Measurements from ENCODE around the gene THTPA.

The THTPA gene

DNA sequence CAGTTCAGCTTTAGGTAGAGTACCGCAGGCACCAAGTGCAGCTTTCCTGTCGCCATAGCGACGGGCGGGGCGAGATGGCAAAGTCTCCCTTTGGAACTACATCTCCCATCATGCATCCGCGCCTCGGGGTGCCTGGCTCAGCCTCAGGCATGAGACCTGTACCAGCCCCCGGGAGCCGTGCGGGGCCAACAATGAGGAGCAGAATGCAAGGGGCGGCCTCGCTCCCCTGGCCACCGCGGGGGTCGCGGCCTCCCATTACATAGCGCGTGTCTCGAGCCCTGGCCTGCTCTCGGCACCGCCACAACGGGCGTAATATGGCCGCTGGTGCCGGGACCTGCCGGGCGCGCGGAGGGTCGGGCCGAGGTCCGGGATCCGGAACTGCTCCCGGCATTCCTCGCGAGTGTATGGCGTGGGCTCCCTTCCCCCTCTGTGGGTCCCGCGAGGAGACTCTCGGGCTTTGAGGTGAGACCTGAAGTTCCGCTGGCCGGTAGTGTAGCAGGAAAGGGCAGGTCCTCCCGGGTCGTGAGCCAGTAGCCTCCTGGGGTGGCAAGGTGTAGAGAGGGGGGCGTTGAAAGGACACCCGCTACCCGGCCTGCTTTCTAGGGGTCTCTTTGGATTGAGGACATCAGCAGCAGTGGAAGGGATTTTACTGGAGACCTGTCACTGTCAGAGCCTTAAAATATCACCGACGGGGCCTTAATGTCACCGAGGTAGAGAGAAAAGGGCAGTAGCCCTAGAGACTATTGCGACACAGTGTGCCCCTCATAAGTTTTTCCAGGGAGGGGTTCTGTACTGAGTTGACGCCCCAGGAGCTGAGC lies at the start of gene THTPA:
TSS of gene THTPA (plus strand) at position 390 of the 818 bp plus-strand sequence. CDS start 487 bp downstream, outside the sequence.
- DNase-seq (ENCODE audit: low read depth in 2 of 2) = peak; percentile 79

- DNase-seq (ENCODE audit: low read depth in 2 of 2) = no peak
These were observed 43.9 kb upstream of the THTPA start for GRCh38 chr14:23512156-23512555.

GRCh38 chr14:23513005-23513817 lies 42.9 kb upstream of the THTPA start:
- DNase-seq (ENCODE audit: low read depth in 2 of 2) = no peak

DNA sequence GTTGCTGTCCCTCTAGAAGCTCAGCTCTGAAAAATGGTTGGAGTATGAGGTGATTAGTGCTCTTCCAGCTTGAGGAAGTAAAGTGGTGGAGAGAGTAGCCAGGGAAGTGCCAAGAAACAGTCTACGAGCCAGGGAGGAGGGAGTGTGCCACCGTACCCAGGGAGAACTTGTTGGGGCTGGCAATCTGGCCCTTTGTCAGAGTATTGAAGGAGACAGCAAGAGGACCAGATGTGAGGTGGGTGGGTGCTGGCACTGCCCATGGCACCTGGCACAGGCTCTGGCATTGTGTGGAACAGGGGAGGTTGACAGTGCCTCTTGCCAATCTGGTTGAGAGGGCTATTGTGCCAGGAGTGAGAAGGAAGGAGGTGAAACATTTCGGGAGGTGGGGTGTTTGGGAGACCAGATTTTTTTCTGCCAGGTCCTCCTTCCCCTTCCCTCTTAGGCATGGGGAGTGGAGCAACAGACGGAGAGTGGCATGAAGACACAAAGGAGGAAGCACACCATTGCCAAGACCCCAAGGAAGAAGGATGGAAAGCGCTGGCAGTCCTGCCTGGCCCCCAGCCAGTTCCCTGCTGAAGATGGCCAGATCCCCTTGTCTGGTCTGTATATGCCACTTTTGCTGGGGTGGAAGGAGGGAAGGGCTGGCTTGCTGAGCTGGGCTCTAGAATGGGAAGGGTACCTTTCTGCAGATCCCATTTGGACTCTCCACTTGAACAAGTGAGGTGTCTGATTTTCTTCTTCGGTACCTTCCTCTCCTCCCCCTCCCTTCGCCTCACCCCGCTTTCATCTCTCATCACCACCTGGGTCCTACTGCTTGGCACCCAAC lies 42.0 kb upstream of the THTPA start:
- no peak for DNase-seq (ENCODE audit: low read depth in 2 of 2)

GRCh38 chr14:23514644-23514957 lies 41.5 kb upstream of the THTPA start:
- no peak for DNase-seq (ENCODE audit: low read depth in 2 of 2)

DNA sequence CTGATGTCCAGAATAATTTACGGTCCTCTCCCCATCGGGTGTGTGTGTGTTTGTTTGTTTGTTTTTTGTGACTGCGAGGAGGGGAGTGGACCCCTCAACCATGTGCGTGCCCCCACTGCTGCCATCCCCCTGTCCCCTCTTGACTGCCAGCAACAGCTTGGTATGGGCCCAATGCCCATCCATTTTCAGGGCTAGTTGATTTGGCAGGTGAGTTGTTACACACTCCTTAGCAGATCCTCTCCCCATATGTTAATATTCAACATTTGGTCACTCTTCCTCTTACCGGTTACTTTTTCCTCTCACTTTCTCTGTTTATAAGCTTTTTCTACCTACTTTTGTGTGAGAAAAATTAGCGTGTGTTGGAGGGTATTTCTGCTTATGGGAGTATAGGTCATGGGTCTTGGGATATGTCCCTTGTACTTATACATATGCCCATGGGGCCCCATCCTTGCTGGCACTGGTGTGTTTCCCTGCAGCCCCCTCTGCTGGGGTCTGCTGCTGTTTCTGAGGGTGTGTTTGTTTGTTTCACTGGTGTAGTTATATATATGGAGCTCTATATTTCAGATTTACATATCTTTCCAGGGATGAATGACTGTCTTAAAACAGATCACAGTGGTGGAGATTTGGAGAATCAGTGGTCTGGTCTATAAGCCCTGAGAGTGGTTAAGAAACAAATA lies 38.3 kb upstream of the THTPA start:
- DNase-seq (ENCODE audit: low read depth in 2 of 2) = no peak

GRCh38 chr14:23518709-23519108 lies 37.4 kb upstream of the THTPA start:
- DNase-seq (ENCODE audit: low read depth in 2 of 2) = no peak

GRCh38 chr14:23520899-23521533 lies 35.1 kb upstream of the THTPA start:
- DNase-seq (ENCODE audit: low read depth in 2 of 2) = no peak

DNA sequence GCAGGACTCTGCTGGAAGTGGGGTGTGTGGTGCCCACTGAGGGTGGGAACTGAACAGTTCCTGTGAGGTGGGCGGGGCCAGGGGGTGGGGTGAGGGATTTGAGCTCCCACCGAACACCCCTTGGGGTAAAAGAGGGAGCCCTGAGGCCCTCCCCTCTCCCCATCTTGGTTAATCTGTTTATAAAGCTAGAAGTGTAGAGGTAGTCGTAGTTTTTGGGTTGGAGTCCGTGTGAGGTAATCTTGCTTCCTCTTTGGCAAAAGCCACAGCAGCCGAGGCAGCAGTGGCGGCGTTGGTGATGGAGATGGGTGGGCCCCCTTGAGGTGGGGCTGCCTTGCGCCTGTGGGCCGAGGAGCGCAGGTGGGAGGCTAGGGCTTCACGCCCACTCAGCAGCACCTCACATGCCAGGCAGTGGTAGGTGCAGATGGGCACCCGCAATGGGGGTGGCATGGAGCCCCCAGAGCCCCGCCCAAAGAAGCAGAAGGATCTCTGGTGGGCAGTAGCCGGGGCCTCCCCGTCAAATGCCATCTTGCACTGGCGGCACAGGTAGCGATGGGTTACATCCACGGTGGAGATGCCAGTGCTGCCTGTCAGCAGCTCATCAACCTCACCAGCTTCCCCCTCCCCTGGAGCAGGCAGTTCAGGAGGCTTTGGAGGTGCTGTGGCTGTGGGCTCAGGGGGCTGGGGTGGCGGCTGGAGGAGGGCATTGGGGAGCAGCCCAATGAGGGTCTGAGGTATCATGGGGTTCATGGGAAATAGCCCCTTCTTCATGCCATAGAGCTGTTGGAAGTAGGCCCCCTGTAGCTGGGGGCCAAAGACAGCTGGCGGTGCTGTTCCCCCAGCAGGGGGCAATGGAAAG lies 34.1 kb upstream of the THTPA start:
- DNase-seq (ENCODE audit: low read depth in 2 of 2) = no peak

GRCh38 chr14:23522643-23523198 lies 33.4 kb upstream of the THTPA start:
- DNase-seq (ENCODE audit: low read depth in 2 of 2) = no peak

DNA sequence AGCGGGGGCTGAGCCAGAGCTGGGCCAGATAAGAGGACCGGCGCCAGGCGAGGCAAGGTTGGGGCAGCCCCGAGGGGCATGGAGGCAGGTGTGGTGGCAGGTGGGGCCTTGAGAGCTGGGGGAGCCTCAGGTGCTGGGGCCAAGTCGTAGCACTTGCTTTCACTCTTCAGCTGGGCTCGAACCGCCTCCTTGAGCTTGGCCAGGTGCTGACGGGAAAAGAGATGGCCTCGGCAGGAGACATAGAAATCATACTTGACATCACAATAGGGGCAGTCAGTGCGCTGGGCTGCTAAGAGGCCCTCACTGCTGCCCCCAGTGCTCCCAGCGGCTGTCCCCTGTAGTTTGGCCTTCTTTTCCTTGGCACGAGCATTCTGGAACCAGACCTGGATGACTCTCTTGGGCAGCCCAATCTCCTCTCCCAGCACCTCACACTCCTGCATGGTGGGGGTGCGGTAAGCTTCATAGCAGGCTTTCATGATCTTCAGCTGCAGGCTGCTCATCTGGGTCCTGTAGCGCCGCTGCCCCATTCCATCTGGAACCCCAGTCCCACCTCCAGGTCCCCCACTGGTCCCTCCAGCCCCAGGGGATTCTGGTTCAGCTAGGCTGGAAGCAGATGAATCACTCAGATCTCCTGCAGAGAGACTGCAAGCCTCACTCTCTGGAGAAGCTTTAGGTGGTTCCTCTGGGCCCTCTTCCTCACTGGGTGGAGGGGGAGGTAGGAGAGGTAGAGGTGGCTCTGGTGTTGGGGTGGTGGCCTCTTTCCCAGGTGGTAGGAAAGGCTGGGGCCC lies 32.6 kb upstream of the THTPA start:
- no peak for DNase-seq (ENCODE audit: low read depth in 2 of 2)

DNA sequence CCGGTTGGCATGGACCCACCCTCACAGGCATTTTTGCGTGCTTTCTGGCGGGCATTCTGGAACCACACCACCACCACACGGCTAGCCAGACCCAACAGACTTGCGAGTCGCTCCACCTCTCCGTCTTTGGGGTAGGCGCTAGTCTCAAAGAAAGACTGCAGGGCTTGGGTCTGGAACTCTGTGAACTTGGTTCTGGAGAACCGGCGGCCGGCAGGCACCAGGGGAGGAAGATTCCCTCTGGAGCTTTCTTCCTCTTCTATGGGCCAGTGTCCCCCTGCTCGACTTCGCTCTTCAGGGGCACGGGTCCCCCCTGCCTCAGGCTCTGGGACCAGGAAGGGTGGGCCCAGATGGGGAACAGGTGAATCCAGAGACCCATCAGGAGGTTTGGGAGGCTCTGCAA lies 31.1 kb upstream of the THTPA start:
- no peak for DNase-seq (ENCODE audit: low read depth in 2 of 2)

GRCh38 chr14:23525611-23526010 lies 30.5 kb upstream of the THTPA start:
- no peak for DNase-seq (ENCODE audit: low read depth in 2 of 2)

GRCh38 chr14:23528555-23528954 lies 27.5 kb upstream of the THTPA start:
- DNase-seq (ENCODE audit: low read depth in 2 of 2) = no peak

DNA sequence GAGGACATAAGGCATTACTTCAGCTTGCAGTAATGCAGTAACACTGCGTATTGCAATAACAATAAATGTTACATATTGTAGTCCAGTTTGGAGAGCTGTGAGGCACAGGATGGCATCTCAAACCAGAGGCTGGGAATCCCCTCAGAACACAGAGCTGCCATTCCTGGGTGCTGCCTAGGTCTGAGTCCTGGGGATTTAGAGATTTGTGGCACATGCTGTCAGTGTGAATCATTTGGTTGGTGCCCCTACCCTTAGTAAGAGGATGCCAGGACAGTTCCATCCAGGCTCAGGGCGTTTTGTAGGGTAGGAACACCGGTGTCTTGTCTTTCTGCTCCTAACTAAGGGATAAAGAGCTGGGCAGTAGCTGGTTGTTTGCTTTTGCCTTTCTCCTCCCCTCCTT lies 27.1 kb upstream of the THTPA start:
- no peak for DNase-seq (ENCODE audit: low read depth in 2 of 2)

GRCh38 chr14:23530375-23531055 lies 25.6 kb upstream of the THTPA start:
- no peak for DNase-seq (ENCODE audit: low read depth in 2 of 2)

DNA sequence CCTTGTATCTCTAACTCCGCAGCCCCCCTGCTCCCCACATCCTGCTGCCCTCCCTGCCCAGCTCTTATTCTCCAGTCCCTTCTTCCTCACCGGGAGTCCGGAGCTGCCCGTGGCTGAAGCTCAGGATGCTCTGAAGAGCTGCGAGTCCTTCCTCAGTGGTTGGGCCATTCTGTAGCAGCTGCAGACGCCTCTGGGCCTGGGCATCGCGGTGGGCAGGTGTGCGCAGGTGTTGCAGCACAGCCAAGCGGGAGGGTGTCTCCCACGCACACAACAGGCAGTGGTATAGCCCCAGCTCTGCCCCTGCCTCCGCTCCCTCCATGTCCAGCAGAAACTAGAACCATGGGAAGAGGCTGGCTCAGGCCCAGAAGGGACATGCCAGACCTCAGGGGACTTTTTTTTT lies 24.7 kb upstream of the THTPA start:
- DNase-seq (ENCODE audit: low read depth in 2 of 2) = no peak

DNA sequence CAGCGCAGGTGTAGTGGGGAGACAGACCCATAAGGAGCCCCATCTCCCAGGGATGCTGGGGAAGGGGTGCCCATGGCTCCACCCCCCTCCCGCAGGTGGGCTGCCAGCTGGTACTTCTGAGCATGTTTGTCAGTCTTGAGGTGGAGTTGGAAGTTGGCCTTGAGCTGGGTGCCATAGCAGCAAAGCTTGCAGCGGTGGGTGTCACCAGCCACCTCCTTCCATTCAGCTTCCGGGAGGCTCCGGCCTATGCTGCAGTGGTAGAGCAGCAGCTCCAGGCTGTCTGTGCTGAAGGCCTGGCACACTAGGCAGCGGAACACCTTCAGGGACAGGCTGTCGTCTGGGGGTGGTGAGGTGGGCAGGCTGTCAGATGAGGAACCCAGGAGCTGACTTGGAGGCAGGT lies 23.4 kb upstream of the THTPA start:
- DNase-seq (ENCODE audit: low read depth in 2 of 2) = no peak

Measured in stimulated activated CD4-positive, alpha-beta T cell treated with anti-CD3 and anti-CD28 coated beads, Interleukin-1b, Interleukin-23, amount 100 ng/mL, for 1 hour (primary cell).